ENCODE measurements around the gene CXCL8.
"Not testable (repeated sequence)": the region's sequence is repeated elsewhere in the genome, so short reads cannot be mapped to it uniquely, and the experiment has no call there.

Gene CXCL8

DNA sequence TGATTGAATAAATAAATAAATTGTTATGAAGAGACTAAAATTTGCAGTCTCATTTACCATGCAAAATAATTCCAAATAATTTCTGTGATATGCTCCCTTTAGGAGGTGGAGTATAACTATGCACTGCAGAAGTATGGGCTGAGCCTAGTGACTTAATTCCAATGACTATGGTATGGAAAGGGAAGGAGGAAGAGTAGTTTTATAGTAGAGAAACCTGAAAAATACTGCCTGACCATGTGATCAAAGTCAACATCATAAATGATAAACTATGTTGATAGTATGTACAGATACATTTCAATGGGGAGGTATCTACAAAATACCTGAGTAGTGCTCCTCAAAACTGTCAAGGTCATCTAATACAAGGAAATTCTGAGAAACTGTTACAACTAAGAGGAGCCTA lies 14.6 kb downstream of the CXCL8 start:
- Histone ChIP-seq H3K4me3 (ENCODE audit: insufficient read depth, low read depth, low read length, poor library complexity, severe bottlenecking) (no peak overlapping the region), H3K27ac (ENCODE audit: insufficient read depth, low read length, poor library complexity, severe bottlenecking) (no peak overlapping the region), H3K36me3 (ENCODE audit: control insufficient read depth, insufficient read depth, low read length) (no peaks in the 10 kb centered on the region), H3K9me3 (ENCODE audit: control insufficient read depth, low read length) (no peaks in the 10 kb centered on the region), H3K27me3 (replicated peaks; ENCODE audit: control insufficient read depth, insufficient read depth, low read length, poor library complexity, severe bottlenecking) (no peaks in the 10 kb centered on the region), H3K4me1 (ENCODE audit: control insufficient read depth, insufficient read depth, low read length, poor library complexity, severe bottlenecking) (no peaks in the 10 kb centered on the region)
- no peak for DNase-seq

DNA sequence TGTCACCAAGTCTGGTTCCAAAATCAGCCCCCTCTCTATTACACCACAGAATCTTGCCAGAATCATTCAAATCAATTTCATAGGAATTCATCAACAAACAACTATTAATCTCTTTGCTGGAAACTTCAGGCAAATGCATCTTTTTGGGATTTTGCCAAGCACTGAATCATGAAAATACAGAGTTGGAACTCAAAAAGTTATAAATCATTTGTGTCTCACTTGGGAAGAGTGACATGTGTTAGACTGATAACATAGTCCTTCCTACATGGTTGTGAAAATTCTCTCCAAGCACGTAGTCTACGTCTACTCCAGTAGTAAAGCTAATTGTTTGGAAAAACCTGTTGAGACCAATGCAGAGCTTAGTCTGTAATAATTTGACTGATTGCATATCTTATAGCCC lies 19.0 kb downstream of the CXCL8 start:
- Histone ChIP-seq H3K9me3 (ENCODE audit: control insufficient read depth, low read length) (no peaks in the 10 kb centered on the region), H3K27ac (ENCODE audit: insufficient read depth, low read length, poor library complexity, severe bottlenecking) (no peak overlapping the region), H3K27me3 (replicated peaks; ENCODE audit: control insufficient read depth, insufficient read depth, low read length, poor library complexity, severe bottlenecking) (no peaks in the 10 kb centered on the region), H3K4me3 (ENCODE audit: insufficient read depth, low read depth, low read length, poor library complexity, severe bottlenecking) (no peak overlapping the region), H3K36me3 (ENCODE audit: control insufficient read depth, insufficient read depth, low read length) (no peaks in the 10 kb centered on the region), H3K4me1 (ENCODE audit: control insufficient read depth, insufficient read depth, low read length, poor library complexity, severe bottlenecking) (no peaks in the 10 kb centered on the region)
- DNase-seq = no peak

DNA sequence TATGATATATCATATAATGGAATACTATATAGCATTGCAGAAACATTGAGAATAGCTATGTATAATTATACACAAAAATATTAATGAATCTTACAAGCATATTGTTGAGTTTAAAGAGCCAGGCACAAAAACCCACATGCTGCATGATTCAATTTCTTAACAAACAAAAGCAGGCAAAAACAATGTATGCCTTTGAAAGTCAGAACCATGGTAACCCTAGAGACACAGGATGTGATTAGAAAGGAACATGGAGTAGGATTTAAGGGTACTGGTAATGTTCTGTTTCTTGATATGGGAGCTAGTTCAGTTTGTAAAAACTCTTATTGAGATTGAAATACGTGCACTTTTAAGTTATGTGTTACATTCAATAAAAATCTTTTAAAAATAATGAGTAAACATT lies 21.5 kb downstream of the CXCL8 start:
- Histone ChIP-seq H3K27me3 (replicated peaks; ENCODE audit: control insufficient read depth, insufficient read depth, low read length, poor library complexity, severe bottlenecking) (no peaks in the 10 kb centered on the region), H3K36me3 (ENCODE audit: control insufficient read depth, insufficient read depth, low read length) (no peaks in the 10 kb centered on the region), H3K9me3 (ENCODE audit: control insufficient read depth, low read length) (no peaks in the 10 kb centered on the region), H3K4me1 (ENCODE audit: control insufficient read depth, insufficient read depth, low read length, poor library complexity, severe bottlenecking) (no peaks in the 10 kb centered on the region), H3K27ac (ENCODE audit: insufficient read depth, low read length, poor library complexity, severe bottlenecking) (no peak overlapping the region), H3K4me3 (ENCODE audit: insufficient read depth, low read depth, low read length, poor library complexity, severe bottlenecking) (no peak overlapping the region)
- DNase-seq = no peak

DNA sequence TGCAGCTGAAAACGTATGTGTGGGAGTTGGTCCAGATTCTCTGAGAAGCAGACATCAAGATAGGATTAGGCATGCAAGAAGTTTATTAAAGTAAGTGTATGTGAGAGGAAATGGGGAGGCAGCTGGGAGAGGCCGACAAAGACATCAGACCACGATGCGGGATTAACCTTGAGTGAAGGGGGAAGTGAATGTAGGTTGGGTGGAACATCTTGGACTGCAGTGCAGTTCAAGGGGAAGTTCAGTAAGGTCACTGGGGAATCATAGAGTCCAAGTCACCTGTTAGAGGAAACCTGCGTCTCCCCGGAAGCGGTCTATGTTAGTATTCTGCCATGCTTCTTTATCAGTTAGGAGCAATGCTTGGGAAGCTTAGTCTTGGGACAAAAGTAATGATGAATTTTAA lies 22.0 kb downstream of the CXCL8 start:
- no peaks in the 10 kb centered on the region for H3K27me3 ChIP-seq (replicated peaks; ENCODE audit: control insufficient read depth, insufficient read depth, low read length, poor library complexity, severe bottlenecking)
- no peaks in the 10 kb centered on the region for H3K36me3 ChIP-seq (ENCODE audit: control insufficient read depth, insufficient read depth, low read length)
- H3K9me3 ChIP-seq (ENCODE audit: control insufficient read depth, low read length) = no peaks in the 10 kb centered on the region
- H3K27ac ChIP-seq (ENCODE audit: insufficient read depth, low read length, poor library complexity, severe bottlenecking) = no peak overlapping the region
- no peak for DNase-seq
- no peak overlapping the region for H3K4me3 ChIP-seq (ENCODE audit: insufficient read depth, low read depth, low read length, poor library complexity, severe bottlenecking)
- no peaks in the 10 kb centered on the region for H3K4me1 ChIP-seq (ENCODE audit: control insufficient read depth, insufficient read depth, low read length, poor library complexity, severe bottlenecking)

DNA sequence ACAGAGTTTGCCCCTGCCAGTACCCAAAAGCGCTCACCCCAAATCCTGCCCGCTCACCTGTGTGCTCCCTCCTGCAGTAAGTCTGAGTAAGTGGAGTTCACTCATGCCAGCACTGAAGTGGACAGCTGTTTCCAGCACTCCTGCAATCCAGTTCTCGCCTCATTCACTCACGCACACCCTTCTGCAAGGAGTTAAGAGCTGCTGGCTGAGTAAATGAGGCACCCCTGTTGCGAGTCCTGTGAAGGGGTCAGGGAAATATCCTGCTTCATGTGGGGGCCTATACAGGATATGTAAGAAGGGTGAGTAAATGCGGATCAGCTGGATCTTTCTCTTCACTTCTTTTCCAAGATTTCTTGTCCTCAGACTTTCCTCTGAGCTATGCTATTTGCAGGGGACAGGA lies 23.5 kb downstream of the CXCL8 start:
- H3K36me3 ChIP-seq (ENCODE audit: control insufficient read depth, insufficient read depth, low read length) = no peaks in the 10 kb centered on the region
- H3K4me1 ChIP-seq (ENCODE audit: control insufficient read depth, insufficient read depth, low read length, poor library complexity, severe bottlenecking) = no peaks in the 10 kb centered on the region
- H3K9me3 ChIP-seq (ENCODE audit: control insufficient read depth, low read length) = no peaks in the 10 kb centered on the region
- H3K27me3 ChIP-seq (replicated peaks; ENCODE audit: control insufficient read depth, insufficient read depth, low read length, poor library complexity, severe bottlenecking) = no peaks in the 10 kb centered on the region
- no peak overlapping the region for H3K27ac ChIP-seq (ENCODE audit: insufficient read depth, low read length, poor library complexity, severe bottlenecking)
- no peak for DNase-seq
- no peak overlapping the region for H3K4me3 ChIP-seq (ENCODE audit: insufficient read depth, low read depth, low read length, poor library complexity, severe bottlenecking)

DNA sequence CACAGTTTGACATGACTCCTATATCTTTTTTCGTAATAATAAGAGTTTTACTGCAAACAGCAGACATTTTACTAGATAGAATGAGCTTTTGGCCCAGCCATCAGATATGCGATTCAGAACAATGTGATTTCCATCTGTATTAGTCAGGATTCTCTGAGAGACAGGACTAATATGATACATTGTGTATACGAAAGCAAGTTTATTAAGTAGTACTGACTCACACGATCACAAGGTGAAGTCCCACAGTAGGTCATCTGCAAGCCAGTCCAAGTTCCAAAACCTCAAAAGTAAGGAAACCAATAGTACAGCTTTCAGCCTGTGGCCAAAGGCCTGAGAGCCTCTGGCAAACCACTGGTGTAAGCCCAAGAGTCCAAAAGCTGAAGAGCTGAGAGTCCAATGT lies 24.1 kb downstream of the CXCL8 start:
- Histone ChIP-seq H3K9me3 (ENCODE audit: control insufficient read depth, low read length) (no peaks in the 10 kb centered on the region), H3K27ac (ENCODE audit: insufficient read depth, low read length, poor library complexity, severe bottlenecking) (no peak overlapping the region), H3K27me3 (replicated peaks; ENCODE audit: control insufficient read depth, insufficient read depth, low read length, poor library complexity, severe bottlenecking) (no peaks in the 10 kb centered on the region), H3K4me3 (ENCODE audit: insufficient read depth, low read depth, low read length, poor library complexity, severe bottlenecking) (no peak overlapping the region), H3K36me3 (ENCODE audit: control insufficient read depth, insufficient read depth, low read length) (no peaks in the 10 kb centered on the region), H3K4me1 (ENCODE audit: control insufficient read depth, insufficient read depth, low read length, poor library complexity, severe bottlenecking) (no peaks in the 10 kb centered on the region)
- no peak for DNase-seq

DNA sequence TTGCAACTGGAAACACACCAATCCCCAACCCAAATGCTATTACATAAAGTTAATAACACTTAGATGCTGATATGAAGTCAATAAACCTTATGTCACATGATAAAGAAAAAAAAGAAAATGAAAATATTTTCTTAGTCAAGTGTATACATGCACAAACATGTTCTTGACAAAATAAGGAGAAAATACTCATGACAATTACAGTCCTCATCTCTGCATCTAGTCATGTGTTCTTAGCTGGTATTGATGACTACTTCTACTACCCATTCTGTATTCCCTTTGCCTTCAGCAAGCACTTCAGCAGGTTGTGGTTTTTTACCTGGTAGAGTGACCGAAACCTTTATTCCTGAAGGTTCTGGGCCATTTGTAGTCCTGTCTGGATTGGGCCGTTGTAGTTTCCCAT lies 24.9 kb downstream of the CXCL8 start:
- no peaks in the 10 kb centered on the region for H3K4me1 ChIP-seq (ENCODE audit: control insufficient read depth, insufficient read depth, low read length, poor library complexity, severe bottlenecking)
- H3K4me3 ChIP-seq (ENCODE audit: insufficient read depth, low read depth, low read length, poor library complexity, severe bottlenecking) = no peak overlapping the region
- no peaks in the 10 kb centered on the region for H3K9me3 ChIP-seq (ENCODE audit: control insufficient read depth, low read length)
- H3K27me3 ChIP-seq (replicated peaks; ENCODE audit: control insufficient read depth, insufficient read depth, low read length, poor library complexity, severe bottlenecking) = no peaks in the 10 kb centered on the region
- no peak overlapping the region for H3K27ac ChIP-seq (ENCODE audit: insufficient read depth, low read length, poor library complexity, severe bottlenecking)
- H3K36me3 ChIP-seq (ENCODE audit: control insufficient read depth, insufficient read depth, low read length) = no peaks in the 10 kb centered on the region
- DNase-seq = no peak

DNA sequence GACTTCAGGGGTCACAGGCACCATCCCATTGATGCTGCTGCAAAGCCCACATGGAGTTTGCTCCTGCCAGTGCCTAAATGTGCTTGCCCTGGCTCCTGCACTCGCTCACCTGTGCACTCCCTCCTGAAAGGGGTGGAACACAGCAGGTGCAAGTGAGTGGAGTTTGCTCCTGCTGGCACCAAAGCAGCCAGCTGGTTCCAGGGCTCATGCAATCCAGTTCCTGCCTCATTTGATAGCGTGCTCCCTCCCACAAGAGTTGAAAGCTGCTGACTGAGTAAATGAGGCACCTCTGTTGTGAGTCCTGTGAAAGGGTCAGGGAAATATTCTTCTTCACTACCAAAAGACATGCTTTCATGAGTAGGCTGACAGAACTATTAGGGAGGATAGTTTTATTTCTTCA lies 30.5 kb downstream of the CXCL8 start:
- DNase-seq = no peak
- Histone ChIP-seq H3K9me3 (ENCODE audit: control insufficient read depth, low read length) (no peaks in the 10 kb centered on the region), H3K27me3 (replicated peaks; ENCODE audit: control insufficient read depth, insufficient read depth, low read length, poor library complexity, severe bottlenecking) (no peaks in the 10 kb centered on the region), H3K36me3 (ENCODE audit: control insufficient read depth, insufficient read depth, low read length) (no peaks in the 10 kb centered on the region), H3K27ac (ENCODE audit: insufficient read depth, low read length, poor library complexity, severe bottlenecking) (no peak overlapping the region), H3K4me3 (ENCODE audit: insufficient read depth, low read depth, low read length, poor library complexity, severe bottlenecking) (no peak overlapping the region), H3K4me1 (ENCODE audit: control insufficient read depth, insufficient read depth, low read length, poor library complexity, severe bottlenecking) (no peaks in the 10 kb centered on the region)

DNA sequence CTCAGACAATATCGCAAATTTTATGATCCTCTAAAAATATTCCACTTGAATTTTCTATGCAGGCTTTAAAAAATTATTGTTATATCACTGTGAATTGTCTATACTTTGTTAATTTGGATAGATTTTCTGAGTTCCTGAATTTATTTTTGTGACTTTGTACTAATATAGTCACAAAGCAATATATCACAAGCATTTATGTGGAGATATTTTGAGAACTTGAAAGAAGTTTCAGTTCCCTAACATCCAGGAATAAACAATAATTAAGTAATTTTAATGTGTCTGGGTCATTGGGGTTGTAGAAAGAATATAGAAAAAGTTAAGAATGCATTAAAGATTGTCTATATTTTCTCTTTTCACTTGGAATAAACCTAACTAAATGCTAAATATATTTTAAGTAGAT lies 32.0 kb downstream of the CXCL8 start:
- H3K36me3 ChIP-seq (ENCODE audit: control insufficient read depth, insufficient read depth, low read length) = no peaks in the 10 kb centered on the region
- H3K27me3 ChIP-seq (replicated peaks; ENCODE audit: control insufficient read depth, insufficient read depth, low read length, poor library complexity, severe bottlenecking) = no peaks in the 10 kb centered on the region
- H3K4me3 ChIP-seq (ENCODE audit: insufficient read depth, low read depth, low read length, poor library complexity, severe bottlenecking) = no peak overlapping the region
- no peaks in the 10 kb centered on the region for H3K9me3 ChIP-seq (ENCODE audit: control insufficient read depth, low read length)
- no peak for DNase-seq
- H3K27ac ChIP-seq (ENCODE audit: insufficient read depth, low read length, poor library complexity, severe bottlenecking) = no peak overlapping the region
- H3K4me1 ChIP-seq (ENCODE audit: control insufficient read depth, insufficient read depth, low read length, poor library complexity, severe bottlenecking) = no peaks in the 10 kb centered on the region

DNA sequence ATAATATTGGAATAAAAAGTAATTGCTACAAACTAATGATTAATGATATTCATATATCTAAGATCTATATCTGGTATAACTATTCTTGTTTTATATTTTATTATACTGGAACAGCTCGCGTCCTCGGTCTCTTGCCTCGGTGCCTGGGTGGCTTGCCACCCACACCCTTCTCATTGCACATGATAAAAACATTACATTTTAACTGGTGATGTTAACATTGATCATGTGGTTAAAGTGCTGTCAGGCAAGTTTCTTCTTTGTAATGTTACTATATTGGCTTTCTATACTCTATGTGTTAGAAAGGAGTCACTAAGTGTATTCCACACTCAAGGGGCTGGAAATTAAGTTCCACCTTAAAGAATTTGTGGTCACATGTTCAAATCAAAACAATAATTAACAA lies 34.0 kb downstream of the CXCL8 start:
- H3K36me3 ChIP-seq (ENCODE audit: control insufficient read depth, insufficient read depth, low read length); H3K27ac ChIP-seq (ENCODE audit: insufficient read depth, low read length, poor library complexity, severe bottlenecking); H3K27me3 ChIP-seq (replicated peaks; ENCODE audit: control insufficient read depth, insufficient read depth, low read length, poor library complexity, severe bottlenecking); DNase-seq; H3K9me3 ChIP-seq (ENCODE audit: control insufficient read depth, low read length); H3K4me1 ChIP-seq (ENCODE audit: control insufficient read depth, insufficient read depth, low read length, poor library complexity, severe bottlenecking); H3K4me3 ChIP-seq (ENCODE audit: insufficient read depth, low read depth, low read length, poor library complexity, severe bottlenecking): not testable (repeated sequence)

DNA sequence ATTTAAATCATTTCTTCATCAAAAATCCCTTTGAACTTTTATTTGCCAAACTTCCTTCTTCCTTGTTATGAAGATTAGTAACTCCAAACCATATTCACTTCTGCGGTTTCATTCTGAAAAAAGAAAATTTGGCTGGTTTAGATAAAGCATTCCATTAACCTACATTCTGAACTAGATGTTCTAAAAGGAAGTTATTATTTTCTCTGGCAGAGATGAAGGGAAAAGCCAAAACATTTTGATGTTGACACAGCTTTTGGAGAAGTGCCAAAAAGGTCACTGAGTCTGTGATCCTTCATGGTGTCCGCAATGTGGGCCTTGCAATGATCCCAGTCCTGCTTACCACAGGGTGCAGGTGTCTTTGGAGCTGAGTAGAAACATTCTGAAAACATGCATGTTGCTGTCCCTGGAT lies 36.0 kb downstream of the CXCL8 start:
- no peaks in the 10 kb centered on the region for H3K27me3 ChIP-seq (replicated peaks; ENCODE audit: control insufficient read depth, insufficient read depth, low read length, poor library complexity, severe bottlenecking)
- no peaks in the 10 kb centered on the region for H3K36me3 ChIP-seq (ENCODE audit: control insufficient read depth, insufficient read depth, low read length)
- no peak for DNase-seq

More for the DNA sequence above, 36.0 kb downstream of the CXCL8 start:
- no peaks in the 10 kb centered on the region for H3K9me3 ChIP-seq (ENCODE audit: control insufficient read depth, low read length)
- no peak overlapping the region for H3K27ac ChIP-seq (ENCODE audit: insufficient read depth, low read length, poor library complexity, severe bottlenecking)
- no peaks in the 10 kb centered on the region for H3K4me1 ChIP-seq (ENCODE audit: control insufficient read depth, insufficient read depth, low read length, poor library complexity, severe bottlenecking)
- H3K4me3 ChIP-seq (ENCODE audit: insufficient read depth, low read depth, low read length, poor library complexity, severe bottlenecking) = no peak overlapping the region
